Panc1 (cell line): ENCODE measurements around the gene RMND1. TPM values are rescaled to one million over a fixed set of nuclear protein-coding genes. Genes with fewer than 3 reads are reported as not detected.

Experiments
- ATAC-seq: fragments of 200-7000 bp; cut with Tn5 transposase; 2 replicates; pipeline ENCODE4 v1.9.1; 2020; ENCODE audit warnings: mild to moderate bottlenecking, moderate library complexity
- BruUV-seq: library from RNA; stranded (reverse); fragments of 400-500 nt; replicated peaks from 2 replicates; lab custom pipeline; 2021; lab: Mats Ljungman, UMichigan
- CTCF ChIA-PET: fragments of 300-600 bp; sonication (Branson Sonifier 250); formaldehyde crosslinking; loops from one replicate; lab custom pipeline; 2022; ENCODE audit warnings: antibody characterized with exemption; lab: Charles Lee
- POLR2A ChIA-PET: fragments of 300-600 bp; sonication (Branson Sonifier 250); formaldehyde crosslinking; loops from one replicate; lab custom pipeline; 2022; ENCODE audit warnings: antibody characterized with exemption; lab: Charles Lee
- DNase-seq: peaks from one replicate; pipeline ENCODE4 v3.0.0-alpha.2; 2010; ENCODE audit warnings: low read depth, low spot score
- H3K27ac ChIP-seq: 2 replicates; pipeline ENCODE4 v1.5.1; 2011; ENCODE audit warnings: mild to moderate bottlenecking, low read length, inconsistent platforms
- H3K27me3 ChIP-seq: fragments of 200-500 bp; sonication (Bioruptor generic); 2 replicates; pipeline ENCODE4 v1.6.0; 2014; ENCODE audit warnings: low read length, inconsistent platforms; ENCODE audit not compliant: control insufficient read depth, insufficient read depth
- H3K36me3 ChIP-seq: fragments of 200-500 bp; sonication (Bioruptor generic); 2 replicates; pipeline ENCODE4 v1.5.1; 2014; ENCODE audit warnings: inconsistent platforms, mild to moderate bottlenecking, low read length, moderate library complexity; ENCODE audit not compliant: control insufficient read depth, insufficient read depth
- H3K4me1 ChIP-seq: 2 replicates; pipeline ENCODE4 v1.5.1; 2011; ENCODE audit warnings: inconsistent platforms, mild to moderate bottlenecking, low read length, moderate library complexity; ENCODE audit not compliant: control insufficient read depth, insufficient read depth
- H3K4me3 ChIP-seq, 2 experiments: 2 replicates each; pipeline ENCODE4 v1.5.1; 2011 to 2012; ENCODE audit warnings: low read depth in 2 of 2, low read length in 2 of 2, mild to moderate bottlenecking in 2 of 2, inconsistent platforms in 1 of 2, moderate library complexity in 1 of 2
- H3K9me3 ChIP-seq: fragments of 200-500 bp; sonication (Bioruptor generic); 2 replicates; pipeline ENCODE4 v1.5.1; 2014; ENCODE audit warnings: low read depth, mild to moderate bottlenecking, inconsistent platforms, low read length, moderate library complexity; ENCODE audit not compliant: control insufficient read depth, insufficient read depth
- POLR2AphosphoS5 ChIP-seq: IDR thresholded peaks from 2 replicates; pipeline ENCODE4 v1.6.1; 2012; ENCODE audit warnings: mild to moderate bottlenecking, low read depth, low read length, moderate library complexity
- SIN3A ChIP-seq: IDR thresholded peaks from 2 replicates; pipeline ENCODE4 v1.6.1; 2012; ENCODE audit warnings: low read depth, mild to moderate bottlenecking, low read length, moderate library complexity, borderline replicate concordance; ENCODE audit not compliant: insufficient read depth
- TCF7L2 ChIP-seq: IDR thresholded peaks from 2 replicates; pipeline ENCODE4 v1.6.1; 2011; ENCODE audit warnings: mild to moderate bottlenecking, low read depth, low read length, inconsistent platforms
- in situ Hi-C: cut with HindIII; loops from 2 replicates; pipeline ENCODE4 v1.10.0; 2016; ENCODE audit warnings: low sequenced_read_pairs, low pct_unique_long_range_greater_than_20kb
- intact Hi-C: fragments of 100-400 bp; cut with micrococcal nuclease; formaldehyde crosslinking; loops from one replicate; pipeline ENCODE4 v1.10.0; 2022; ENCODE audit not compliant: unreplicated experiment
- total RNA-seq: library from RNA; stranded (reverse); gene quantifications from one replicate; pipeline ENCODE4 v1.2.1, GENCODE V29; 2021; ENCODE audit not compliant: unreplicated experiment
- TF ChIP-seq, protein P1 (sequence below), 2 experiments: IDR thresholded peaks; 2 replicates each; pipeline ENCODE4 v1.6.1; 2011 to 2012; ENCODE audit warnings: low read depth in 2 of 2, control low read depth in 1 of 2, low read length in 1 of 2, mild to moderate bottlenecking in 1 of 2, moderate library complexity in 1 of 2; ENCODE audit not compliant: insufficient read depth in 1 of 2
- TF ChIP-seq, protein P2 (sequence below): fragments of 450-650 bp; IDR thresholded peaks from 2 replicates; pipeline ENCODE4 v1.5.1; 2017; ENCODE audit warnings: mild to moderate bottlenecking

RMND1 gene
- total RNA-seq, 1 experiment from 2014 or later = 16.1 TPM

DNA sequence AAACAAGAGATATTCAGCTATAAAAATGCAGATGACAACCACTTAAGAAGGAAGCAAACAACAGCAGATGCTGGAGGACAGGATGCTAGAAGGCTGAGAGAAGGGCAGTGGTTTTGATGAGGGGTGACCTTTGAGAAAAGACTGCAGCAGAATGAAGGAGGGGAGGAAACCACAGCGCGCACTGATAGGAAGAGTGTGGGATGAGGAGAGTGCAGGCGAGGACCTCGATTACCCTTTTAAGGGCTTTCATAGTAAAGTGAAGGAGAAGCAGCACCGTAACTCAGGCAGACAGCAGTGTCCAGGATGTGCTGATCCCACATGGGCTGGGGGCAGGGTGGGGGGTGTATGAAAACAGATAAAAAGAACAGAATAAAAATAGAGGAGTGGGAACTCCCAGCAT lies 79.8 kb downstream of the RMND1 start:
- in situ Hi-C loops (no loop called here), intact Hi-C loops (no loop called here)
- H3K4me3 ChIP-seq = no peak overlapping the region
- peaks cover 10% of the 10 kb centered on the region for H3K4me1 ChIP-seq
- no peak overlapping the region for H3K27ac ChIP-seq
- ChIA-PET POLR2A (interaction anchor here (0.6 kb wide), 1 partner anchor 47 kb away, joined by 4 read pairs; no protein-coding TSS in a partner anchor), CTCF (no interaction called here)
- 0 out of 2 replicates have a peak, but pooled peaks cover 2% of the 10 kb centered on the region for H3K36me3 ChIP-seq
- TF ChIP-seq POLR2AphosphoS5 = no peak
- no peak for TF ChIP-seq SIN3A
- TF ChIP-seq, protein P1, sequence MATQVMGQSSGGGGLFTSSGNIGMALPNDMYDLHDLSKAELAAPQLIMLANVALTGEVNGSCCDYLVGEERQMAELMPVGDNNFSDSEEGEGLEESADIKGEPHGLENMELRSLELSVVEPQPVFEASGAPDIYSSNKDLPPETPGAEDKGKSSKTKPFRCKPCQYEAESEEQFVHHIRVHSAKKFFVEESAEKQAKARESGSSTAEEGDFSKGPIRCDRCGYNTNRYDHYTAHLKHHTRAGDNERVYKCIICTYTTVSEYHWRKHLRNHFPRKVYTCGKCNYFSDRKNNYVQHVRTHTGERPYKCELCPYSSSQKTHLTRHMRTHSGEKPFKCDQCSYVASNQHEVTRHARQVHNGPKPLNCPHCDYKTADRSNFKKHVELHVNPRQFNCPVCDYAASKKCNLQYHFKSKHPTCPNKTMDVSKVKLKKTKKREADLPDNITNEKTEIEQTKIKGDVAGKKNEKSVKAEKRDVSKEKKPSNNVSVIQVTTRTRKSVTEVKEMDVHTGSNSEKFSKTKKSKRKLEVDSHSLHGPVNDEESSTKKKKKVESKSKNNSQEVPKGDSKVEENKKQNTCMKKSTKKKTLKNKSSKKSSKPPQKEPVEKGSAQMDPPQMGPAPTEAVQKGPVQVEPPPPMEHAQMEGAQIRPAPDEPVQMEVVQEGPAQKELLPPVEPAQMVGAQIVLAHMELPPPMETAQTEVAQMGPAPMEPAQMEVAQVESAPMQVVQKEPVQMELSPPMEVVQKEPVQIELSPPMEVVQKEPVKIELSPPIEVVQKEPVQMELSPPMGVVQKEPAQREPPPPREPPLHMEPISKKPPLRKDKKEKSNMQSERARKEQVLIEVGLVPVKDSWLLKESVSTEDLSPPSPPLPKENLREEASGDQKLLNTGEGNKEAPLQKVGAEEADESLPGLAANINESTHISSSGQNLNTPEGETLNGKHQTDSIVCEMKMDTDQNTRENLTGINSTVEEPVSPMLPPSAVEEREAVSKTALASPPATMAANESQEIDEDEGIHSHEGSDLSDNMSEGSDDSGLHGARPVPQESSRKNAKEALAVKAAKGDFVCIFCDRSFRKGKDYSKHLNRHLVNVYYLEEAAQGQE (IDR thresholded peaks at IDR 0.05; ENCODE audit: insufficient read depth in 1 of 2, low read depth in 2 of 2, low read length in 1 of 2) = no peak
- TF ChIP-seq TCF7L2 = no peak
- TF ChIP-seq, protein P2, sequence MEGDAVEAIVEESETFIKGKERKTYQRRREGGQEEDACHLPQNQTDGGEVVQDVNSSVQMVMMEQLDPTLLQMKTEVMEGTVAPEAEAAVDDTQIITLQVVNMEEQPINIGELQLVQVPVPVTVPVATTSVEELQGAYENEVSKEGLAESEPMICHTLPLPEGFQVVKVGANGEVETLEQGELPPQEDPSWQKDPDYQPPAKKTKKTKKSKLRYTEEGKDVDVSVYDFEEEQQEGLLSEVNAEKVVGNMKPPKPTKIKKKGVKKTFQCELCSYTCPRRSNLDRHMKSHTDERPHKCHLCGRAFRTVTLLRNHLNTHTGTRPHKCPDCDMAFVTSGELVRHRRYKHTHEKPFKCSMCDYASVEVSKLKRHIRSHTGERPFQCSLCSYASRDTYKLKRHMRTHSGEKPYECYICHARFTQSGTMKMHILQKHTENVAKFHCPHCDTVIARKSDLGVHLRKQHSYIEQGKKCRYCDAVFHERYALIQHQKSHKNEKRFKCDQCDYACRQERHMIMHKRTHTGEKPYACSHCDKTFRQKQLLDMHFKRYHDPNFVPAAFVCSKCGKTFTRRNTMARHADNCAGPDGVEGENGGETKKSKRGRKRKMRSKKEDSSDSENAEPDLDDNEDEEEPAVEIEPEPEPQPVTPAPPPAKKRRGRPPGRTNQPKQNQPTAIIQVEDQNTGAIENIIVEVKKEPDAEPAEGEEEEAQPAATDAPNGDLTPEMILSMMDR = no peak
- no peak for ATAC-seq
- no TSS peak for BruUV-seq
- no peak for DNase-seq
- no peaks in the 10 kb centered on the region for H3K9me3 ChIP-seq
- H3K27me3 ChIP-seq = no peaks in the 10 kb centered on the region

DNA sequence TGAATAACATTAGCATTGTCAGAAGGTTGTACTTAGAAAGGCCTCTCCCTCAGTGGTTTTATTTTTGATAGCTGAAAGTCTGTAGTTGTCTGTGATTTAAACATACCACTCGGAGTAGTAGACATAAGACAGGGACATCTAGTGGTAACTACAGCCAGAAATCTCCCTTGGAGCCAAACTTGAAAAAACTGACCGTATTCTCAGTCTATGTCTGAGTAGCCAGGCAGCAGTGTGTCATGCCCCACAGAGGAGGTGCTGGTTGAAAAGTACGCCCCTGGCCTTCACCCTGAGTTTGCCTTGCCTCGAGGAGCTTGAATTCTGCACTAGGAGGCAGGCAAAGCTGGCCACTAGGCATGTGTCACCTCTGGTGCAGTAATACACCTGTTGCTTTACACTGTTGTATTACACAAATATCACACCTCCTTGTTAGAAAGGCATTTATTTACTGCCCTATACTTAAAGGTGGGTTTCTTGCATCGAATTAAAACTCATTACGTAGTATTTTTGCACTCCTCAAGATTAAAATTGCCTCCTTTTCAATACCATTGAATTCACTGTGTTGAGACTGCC lies 81.3 kb downstream of the RMND1 start:
- H3K4me3 ChIP-seq = no peak overlapping the region
- no TSS peak for BruUV-seq
- no peak for TF ChIP-seq TCF7L2
- no peak for TF ChIP-seq SIN3A
- TF ChIP-seq, protein P1 (IDR thresholded peaks at IDR 0.05; ENCODE audit: insufficient read depth in 1 of 2, low read depth in 2 of 2, low read length in 1 of 2) = no peak
- TF ChIP-seq, protein P2 = peak; percentile 62
- H3K9me3 ChIP-seq = no peaks in the 10 kb centered on the region
- in situ Hi-C loops (no loop called here), intact Hi-C loops (no loop called here)
- H3K4me1 ChIP-seq = peaks cover 10% of the 10 kb centered on the region
- ATAC-seq = 0 out of 2 replicates have a peak, but pooled peaks have one; percentile 54
- POLR2A ChIA-PET = no interaction called here
- no peak overlapping the region for H3K27ac ChIP-seq
- H3K36me3 ChIP-seq = 0 out of 2 replicates have a peak, but pooled peaks cover 2% of the 10 kb centered on the region
- no peaks in the 10 kb centered on the region for H3K27me3 ChIP-seq
- CTCF ChIA-PET = interaction anchor here (0.6 kb wide), 1 partner anchor 479 kb away, joined by 3 read pairs; no protein-coding TSS in a partner anchor
- no peak for DNase-seq
